Hepatocyte (in vitro differentiated cells): Measurements from ENCODE around the gene TUBB2B.

Source experiments
- EZH2 ChIP-seq: fragments of 200-600 bp; sonication (generic); IDR thresholded peaks from 2 replicates; pipeline ENCODE4 v1.6.1; 2016; ENCODE audit warnings: antibody characterized with exemption, mild to moderate bottlenecking, borderline replicate concordance
- TF ChIP-seq, protein P1 (sequence below): fragments of 200-600 bp; sonication (generic); IDR thresholded peaks from 2 replicates; pipeline ENCODE4 v1.5.1; 2016; ENCODE audit warnings: antibody characterized with exemption, mild to moderate bottlenecking; ENCODE audit not compliant: poor library complexity

DNA sequence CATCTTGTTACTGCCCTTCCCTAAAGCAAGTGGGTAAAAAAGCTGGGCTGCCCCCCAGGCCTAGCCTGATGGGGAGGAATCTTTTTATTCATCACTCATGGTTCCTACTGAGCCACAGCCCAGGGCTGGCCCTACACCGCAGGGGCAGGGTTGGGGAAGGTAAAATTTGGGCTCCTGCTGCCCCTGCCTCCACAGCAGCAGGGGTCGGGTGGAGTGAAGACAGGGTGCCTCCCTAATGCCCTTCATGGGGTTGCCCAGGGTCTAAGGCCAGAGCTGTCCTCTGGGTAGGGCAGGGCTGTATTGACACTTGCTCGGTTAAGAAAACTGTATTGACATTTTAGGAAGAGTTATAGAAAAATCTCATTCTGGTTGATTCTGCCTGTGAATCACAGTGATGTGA lies 22.4 kb upstream of the TUBB2B start:
- TF ChIP-seq, protein P1, sequence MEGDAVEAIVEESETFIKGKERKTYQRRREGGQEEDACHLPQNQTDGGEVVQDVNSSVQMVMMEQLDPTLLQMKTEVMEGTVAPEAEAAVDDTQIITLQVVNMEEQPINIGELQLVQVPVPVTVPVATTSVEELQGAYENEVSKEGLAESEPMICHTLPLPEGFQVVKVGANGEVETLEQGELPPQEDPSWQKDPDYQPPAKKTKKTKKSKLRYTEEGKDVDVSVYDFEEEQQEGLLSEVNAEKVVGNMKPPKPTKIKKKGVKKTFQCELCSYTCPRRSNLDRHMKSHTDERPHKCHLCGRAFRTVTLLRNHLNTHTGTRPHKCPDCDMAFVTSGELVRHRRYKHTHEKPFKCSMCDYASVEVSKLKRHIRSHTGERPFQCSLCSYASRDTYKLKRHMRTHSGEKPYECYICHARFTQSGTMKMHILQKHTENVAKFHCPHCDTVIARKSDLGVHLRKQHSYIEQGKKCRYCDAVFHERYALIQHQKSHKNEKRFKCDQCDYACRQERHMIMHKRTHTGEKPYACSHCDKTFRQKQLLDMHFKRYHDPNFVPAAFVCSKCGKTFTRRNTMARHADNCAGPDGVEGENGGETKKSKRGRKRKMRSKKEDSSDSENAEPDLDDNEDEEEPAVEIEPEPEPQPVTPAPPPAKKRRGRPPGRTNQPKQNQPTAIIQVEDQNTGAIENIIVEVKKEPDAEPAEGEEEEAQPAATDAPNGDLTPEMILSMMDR: no peak
- no peak for TF ChIP-seq EZH2
